C4-2B (cell line): ENCODE measurements around the gene CNIH2.

Experiments used
- ZFX ChIP-seq: fragments of 450-650 bp; IDR thresholded peaks from 2 replicates; pipeline ENCODE4 v1.6.1; 2017
- TF ChIP-seq, protein P1 (sequence below): fragments of 450-650 bp; conservative IDR thresholded peaks from 2 replicates; pipeline ENCODE4 v1.5.1; 2017; ENCODE audit warnings: mild to moderate bottlenecking

GRCh38 chr11:66251809-66252208, 26.2 kb upstream of the CNIH2 start:
- TF ChIP-seq, protein P1, sequence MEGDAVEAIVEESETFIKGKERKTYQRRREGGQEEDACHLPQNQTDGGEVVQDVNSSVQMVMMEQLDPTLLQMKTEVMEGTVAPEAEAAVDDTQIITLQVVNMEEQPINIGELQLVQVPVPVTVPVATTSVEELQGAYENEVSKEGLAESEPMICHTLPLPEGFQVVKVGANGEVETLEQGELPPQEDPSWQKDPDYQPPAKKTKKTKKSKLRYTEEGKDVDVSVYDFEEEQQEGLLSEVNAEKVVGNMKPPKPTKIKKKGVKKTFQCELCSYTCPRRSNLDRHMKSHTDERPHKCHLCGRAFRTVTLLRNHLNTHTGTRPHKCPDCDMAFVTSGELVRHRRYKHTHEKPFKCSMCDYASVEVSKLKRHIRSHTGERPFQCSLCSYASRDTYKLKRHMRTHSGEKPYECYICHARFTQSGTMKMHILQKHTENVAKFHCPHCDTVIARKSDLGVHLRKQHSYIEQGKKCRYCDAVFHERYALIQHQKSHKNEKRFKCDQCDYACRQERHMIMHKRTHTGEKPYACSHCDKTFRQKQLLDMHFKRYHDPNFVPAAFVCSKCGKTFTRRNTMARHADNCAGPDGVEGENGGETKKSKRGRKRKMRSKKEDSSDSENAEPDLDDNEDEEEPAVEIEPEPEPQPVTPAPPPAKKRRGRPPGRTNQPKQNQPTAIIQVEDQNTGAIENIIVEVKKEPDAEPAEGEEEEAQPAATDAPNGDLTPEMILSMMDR, result no peak
- TF ChIP-seq ZFX, result no peak
